ENCODE measurements around the gene PRR16.

GRCh38 chr5:120466341-120467006 lies 2.4 kb downstream of the PRR16 start:
- TF ChIP-seq CTCF (IDR thresholded peaks at IDR 0.05) = no peak
- TF ChIP-seq ZFX (IDR thresholded peaks at IDR 0.05; ENCODE audit: borderline replicate concordance) = no peak

Measured in 22Rv1 (cell line).